Measurements from ENCODE around the gene CHRFAM7A.
"Not testable (repeated sequence)": the region's sequence is repeated elsewhere in the genome, so short reads cannot be mapped to it uniquely, and the experiment has no call there.

- TF ChIP-seq CTCF (optimal IDR thresholded peaks at IDR 0.05 in 1 of 3, IDR thresholded peaks at IDR 0.05 in 1 of 3, conservative IDR thresholded peaks at IDR 0.05 in 1 of 3; ENCODE audit: extremely low read depth in 1 of 3, insufficient read depth in 2 of 3, low read length in 3 of 3); EZH2 (IDR thresholded peaks at IDR 0.05; ENCODE audit: low read length): not testable (repeated sequence)
Measured at GRCh38 chr15:30414160-30414559, 20.8 kb upstream of the CHRFAM7A start, which contains the start of gene GOLGA8R.
